Measurements from ENCODE around the gene MRPL27.
A peak's percentile ranks its signal among the peaks of the same experiment; 100 is the strongest.
"Not testable (repeated sequence)": the region's sequence is repeated elsewhere in the genome, so short reads cannot be mapped to it uniquely, and the experiment has no call there.

Gene MRPL27

GRCh38 chr17:50345432-50346312 lies 27.3 kb downstream of the MRPL27 start, which contains the start of gene XYLT2:
Gene XYLT2 (plus strand): TSS chr17:50346126. CDS start chr17:50346141, 15 bp downstream.
- peak; percentile 90 for DNase-seq (ENCODE audit: low read depth)

GRCh38 chr17:50344731-50345365 lies 28.1 kb downstream of the MRPL27 start:
- DNase-seq (ENCODE audit: low read depth), result no peak

GRCh38 chr17:50339381-50339780 lies 33.6 kb downstream of the MRPL27 start:
- no peak for DNase-seq (ENCODE audit: low read depth)

GRCh38 chr17:50338645-50339044 lies 34.3 kb downstream of the MRPL27 start:
- no peak for DNase-seq (ENCODE audit: low read depth)

- no peak for DNase-seq (ENCODE audit: low read depth)
Observed at GRCh38 chr17:50337956-50338355, 35.0 kb downstream of the MRPL27 start.

- not testable (repeated sequence) for DNase-seq (ENCODE audit: low read depth)
Observed at GRCh38 chr17:50333291-50334057, 39.5 kb downstream of the MRPL27 start.

- no peak for DNase-seq (ENCODE audit: low read depth)
Observed at GRCh38 chr17:50332196-50332595, 40.8 kb downstream of the MRPL27 start.

- DNase-seq (ENCODE audit: low read depth), result no peak
Observed at GRCh38 chr17:50331085-50331791, 41.7 kb downstream of the MRPL27 start.

- no peak for DNase-seq (ENCODE audit: low read depth)
Observed at GRCh38 chr17:50330151-50330775, 42.7 kb downstream of the MRPL27 start.

- no peak for DNase-seq (ENCODE audit: low read depth)
Observed at GRCh38 chr17:50329716-50330115, 43.3 kb downstream of the MRPL27 start.

GRCh38 chr17:50328363-50329325 lies 44.3 kb downstream of the MRPL27 start:
- DNase-seq (ENCODE audit: low read depth), result no peak

- no peak for DNase-seq (ENCODE audit: low read depth)
Observed at GRCh38 chr17:50326831-50327364, 46.1 kb downstream of the MRPL27 start.

GRCh38 chr17:50325906-50326305 lies 47.1 kb downstream of the MRPL27 start:
- DNase-seq (ENCODE audit: low read depth), result no peak

- DNase-seq (ENCODE audit: low read depth), result no peak
Observed at GRCh38 chr17:50323060-50323459, 49.9 kb downstream of the MRPL27 start.

GRCh38 chr17:50322271-50322670 lies 50.7 kb downstream of the MRPL27 start:
- DNase-seq (ENCODE audit: low read depth), result no peak

GRCh38 chr17:50319306-50320004 lies 53.5 kb downstream of the MRPL27 start:
- DNase-seq (ENCODE audit: low read depth), result no peak

GRCh38 chr17:50318501-50319285 lies 54.3 kb downstream of the MRPL27 start:
- DNase-seq (ENCODE audit: low read depth), result no peak
